ENCODE measurements around the gene WWC2. TPM values are rescaled to one million over a fixed set of nuclear protein-coding genes. Genes with fewer than 3 reads are reported as not detected.

WWC2 gene
- total RNA-seq, 1 experiment from 2014 or later = 39.0 TPM

GRCh38 chr4:183158062-183158461, 59.0 kb downstream of the WWC2 start:
- intact Hi-C loops (cut with micrococcal nuclease; ENCODE audit: unreplicated experiment) = no loop called here
- TF ChIP-seq CTCF (IDR thresholded peaks at IDR 0.05; ENCODE audit: unreplicated experiment) = no peak

GRCh38 chr4:183161630-183162029, 62.6 kb downstream of the WWC2 start:
- intact Hi-C loops (cut with micrococcal nuclease; ENCODE audit: unreplicated experiment) = no loop called here
- BruUV-seq (replicated peaks) = no TSS peak
- Mint-ChIP-seq H3K9me3 (ENCODE audit: low read depth, unreplicated experiment) (no peaks in the 10 kb centered on the region), H3K27me3 (ENCODE audit: unreplicated experiment) (no peaks in the 10 kb centered on the region), H3K4me1 (ENCODE audit: low read depth, unreplicated experiment) (peaks cover 74% of the 10 kb centered on the region), H3K36me3 (ENCODE audit: insufficient read depth, unreplicated experiment) (no peaks in the 10 kb centered on the region), H3K27ac (ENCODE audit: unreplicated experiment) (no peak overlapping the region), H3K4me3 (ENCODE audit: low read depth, unreplicated experiment) (no peak overlapping the region)
- no peak for TF ChIP-seq CTCF (IDR thresholded peaks at IDR 0.05; ENCODE audit: unreplicated experiment)
- CTCF ChIA-PET = no interaction called here
- no peak for DNase-seq

More at GRCh38 chr4:183158062-183158461, 59.0 kb downstream of the WWC2 start:
- BruUV-seq (replicated peaks) = no TSS peak
- no peaks in the 10 kb centered on the region for H3K27me3 Mint-ChIP-seq (ENCODE audit: unreplicated experiment)
- CTCF ChIA-PET = no interaction called here
- H3K4me1 Mint-ChIP-seq (ENCODE audit: low read depth, unreplicated experiment) = peaks cover 71% of the 10 kb centered on the region
- no peaks in the 10 kb centered on the region for H3K9me3 Mint-ChIP-seq (ENCODE audit: low read depth, unreplicated experiment)
- peaks cover 6% of the 10 kb centered on the region for H3K36me3 Mint-ChIP-seq (ENCODE audit: insufficient read depth, unreplicated experiment)
- H3K4me3 Mint-ChIP-seq (ENCODE audit: low read depth, unreplicated experiment) = no peak overlapping the region
- peak overlapping the region; percentile 82 for H3K27ac Mint-ChIP-seq (ENCODE audit: unreplicated experiment)
- no peak for DNase-seq

- no peak for TF ChIP-seq CTCF (IDR thresholded peaks at IDR 0.05; ENCODE audit: unreplicated experiment)
- H3K4me1 Mint-ChIP-seq (ENCODE audit: low read depth, unreplicated experiment) = peaks cover 72% of the 10 kb centered on the region
- DNase-seq = no peak
- no peaks in the 10 kb centered on the region for H3K36me3 Mint-ChIP-seq (ENCODE audit: insufficient read depth, unreplicated experiment)
- no peaks in the 10 kb centered on the region for H3K27me3 Mint-ChIP-seq (ENCODE audit: unreplicated experiment)
- no peaks in the 10 kb centered on the region for H3K9me3 Mint-ChIP-seq (ENCODE audit: low read depth, unreplicated experiment)
- CTCF ChIA-PET = no interaction called here
- H3K27ac Mint-ChIP-seq (ENCODE audit: unreplicated experiment) = no peak overlapping the region
- no peak overlapping the region for H3K4me3 Mint-ChIP-seq (ENCODE audit: low read depth, unreplicated experiment)
- no TSS peak for BruUV-seq (replicated peaks)
- intact Hi-C loops (cut with micrococcal nuclease; ENCODE audit: unreplicated experiment) = no loop called here
Observed at GRCh38 chr4:183163135-183163534, 64.1 kb downstream of the WWC2 start.

GRCh38 chr4:183164963-183165362, 65.9 kb downstream of the WWC2 start:
- no peaks in the 10 kb centered on the region for H3K9me3 Mint-ChIP-seq (ENCODE audit: low read depth, unreplicated experiment)
- H3K27me3 Mint-ChIP-seq (ENCODE audit: unreplicated experiment) = no peaks in the 10 kb centered on the region
- peak overlapping the region; percentile 80 for H3K27ac Mint-ChIP-seq (ENCODE audit: unreplicated experiment)
- DNase-seq = no peak
- intact Hi-C loops (cut with micrococcal nuclease; ENCODE audit: unreplicated experiment) = no loop called here
- H3K4me3 Mint-ChIP-seq (ENCODE audit: low read depth, unreplicated experiment) = peak overlapping the region; percentile 39
- H3K36me3 Mint-ChIP-seq (ENCODE audit: insufficient read depth, unreplicated experiment) = no peaks in the 10 kb centered on the region
- CTCF ChIA-PET = no interaction called here
- TF ChIP-seq CTCF (IDR thresholded peaks at IDR 0.05; ENCODE audit: unreplicated experiment) = no peak
- no TSS peak for BruUV-seq (replicated peaks)
- H3K4me1 Mint-ChIP-seq (ENCODE audit: low read depth, unreplicated experiment) = peaks cover 65% of the 10 kb centered on the region
